ENCODE results near the gene DDX51.
"Not testable (repeated sequence)": the region's sequence is repeated elsewhere in the genome, so short reads cannot be mapped to it uniquely, and the experiment has no call there.

The DDX51 gene

DNA sequence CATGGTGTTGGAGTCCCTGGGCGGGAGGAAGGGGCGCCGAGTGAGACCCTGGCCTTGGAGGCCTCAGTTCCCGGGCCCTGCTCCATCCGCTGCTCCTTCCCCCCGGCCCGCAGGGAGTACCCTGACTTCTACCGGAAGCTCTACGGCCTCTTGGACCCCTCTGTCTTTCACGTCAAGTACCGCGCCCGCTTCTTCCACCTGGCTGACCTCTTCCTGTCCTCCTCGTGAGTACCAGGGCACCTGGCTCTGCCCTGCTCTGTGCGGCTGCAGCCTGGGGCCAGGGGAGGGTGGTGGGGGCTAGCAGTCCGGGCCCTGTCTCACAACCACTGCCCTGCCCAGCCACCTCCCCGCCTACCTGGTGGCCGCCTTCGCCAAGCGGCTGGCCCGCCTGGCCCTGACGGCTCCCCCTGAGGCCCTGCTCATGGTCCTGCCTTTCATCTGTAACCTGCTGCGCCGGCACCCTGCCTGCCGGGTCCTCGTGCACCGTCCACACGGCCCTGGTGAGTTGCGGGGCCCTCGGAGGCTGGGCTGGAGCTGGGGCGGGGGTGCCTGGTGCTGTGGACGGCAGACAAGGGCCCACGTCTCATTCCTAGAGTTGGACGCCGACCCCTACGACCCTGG, 7.1 kb upstream of the DDX51 start:
- TF ChIP-seq, protein P1, sequence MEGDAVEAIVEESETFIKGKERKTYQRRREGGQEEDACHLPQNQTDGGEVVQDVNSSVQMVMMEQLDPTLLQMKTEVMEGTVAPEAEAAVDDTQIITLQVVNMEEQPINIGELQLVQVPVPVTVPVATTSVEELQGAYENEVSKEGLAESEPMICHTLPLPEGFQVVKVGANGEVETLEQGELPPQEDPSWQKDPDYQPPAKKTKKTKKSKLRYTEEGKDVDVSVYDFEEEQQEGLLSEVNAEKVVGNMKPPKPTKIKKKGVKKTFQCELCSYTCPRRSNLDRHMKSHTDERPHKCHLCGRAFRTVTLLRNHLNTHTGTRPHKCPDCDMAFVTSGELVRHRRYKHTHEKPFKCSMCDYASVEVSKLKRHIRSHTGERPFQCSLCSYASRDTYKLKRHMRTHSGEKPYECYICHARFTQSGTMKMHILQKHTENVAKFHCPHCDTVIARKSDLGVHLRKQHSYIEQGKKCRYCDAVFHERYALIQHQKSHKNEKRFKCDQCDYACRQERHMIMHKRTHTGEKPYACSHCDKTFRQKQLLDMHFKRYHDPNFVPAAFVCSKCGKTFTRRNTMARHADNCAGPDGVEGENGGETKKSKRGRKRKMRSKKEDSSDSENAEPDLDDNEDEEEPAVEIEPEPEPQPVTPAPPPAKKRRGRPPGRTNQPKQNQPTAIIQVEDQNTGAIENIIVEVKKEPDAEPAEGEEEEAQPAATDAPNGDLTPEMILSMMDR (IDR thresholded peaks at IDR 0.05; ENCODE audit: low read depth, low read length), result no peak
- no peak for DNase-seq (ENCODE audit: extremely low read depth, low read depth)

DNA sequence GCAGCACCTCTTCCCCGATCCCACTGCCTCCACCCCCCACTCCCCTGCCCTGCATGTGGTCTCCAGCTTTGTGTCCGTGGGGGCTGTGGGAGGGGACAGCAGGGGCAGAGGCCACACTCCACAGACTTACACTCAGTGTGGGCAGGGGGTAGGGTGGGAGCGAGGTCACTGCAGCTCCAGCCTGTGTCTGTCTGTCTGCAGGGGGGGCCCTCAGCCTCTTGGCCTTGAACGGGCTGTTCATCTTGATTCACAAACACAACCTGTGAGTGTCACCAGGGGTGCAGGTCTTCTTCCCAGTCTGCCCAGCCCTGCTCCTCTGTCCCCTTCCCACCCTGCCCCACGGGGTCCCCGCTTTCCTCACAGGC, 6.6 kb upstream of the DDX51 start:
- no peak for DNase-seq (ENCODE audit: extremely low read depth, low read depth)
- TF ChIP-seq, protein P1 (IDR thresholded peaks at IDR 0.05; ENCODE audit: low read depth, low read length), result no peak

DNA sequence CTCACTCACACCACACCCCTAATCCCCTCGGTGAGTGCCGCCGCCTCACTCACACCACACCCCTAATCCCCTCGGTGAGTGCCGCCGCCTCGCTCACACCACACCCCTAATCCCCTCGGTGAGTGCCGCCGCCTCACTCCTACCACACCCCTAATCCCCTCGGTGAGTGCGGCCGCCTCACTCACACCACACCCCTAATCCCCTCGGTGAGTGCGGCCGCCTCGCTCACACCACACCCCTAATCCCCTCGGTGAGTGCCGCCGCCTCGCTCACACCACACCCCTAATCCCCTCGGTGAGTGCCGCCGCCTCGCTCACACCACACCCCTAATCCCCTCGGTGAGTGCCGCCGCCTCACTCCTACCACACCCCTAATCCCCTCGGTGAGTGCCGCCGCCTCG, 5.4 kb upstream of the DDX51 start:
- not testable (repeated sequence) for DNase-seq (ENCODE audit: extremely low read depth, low read depth)

DNA sequence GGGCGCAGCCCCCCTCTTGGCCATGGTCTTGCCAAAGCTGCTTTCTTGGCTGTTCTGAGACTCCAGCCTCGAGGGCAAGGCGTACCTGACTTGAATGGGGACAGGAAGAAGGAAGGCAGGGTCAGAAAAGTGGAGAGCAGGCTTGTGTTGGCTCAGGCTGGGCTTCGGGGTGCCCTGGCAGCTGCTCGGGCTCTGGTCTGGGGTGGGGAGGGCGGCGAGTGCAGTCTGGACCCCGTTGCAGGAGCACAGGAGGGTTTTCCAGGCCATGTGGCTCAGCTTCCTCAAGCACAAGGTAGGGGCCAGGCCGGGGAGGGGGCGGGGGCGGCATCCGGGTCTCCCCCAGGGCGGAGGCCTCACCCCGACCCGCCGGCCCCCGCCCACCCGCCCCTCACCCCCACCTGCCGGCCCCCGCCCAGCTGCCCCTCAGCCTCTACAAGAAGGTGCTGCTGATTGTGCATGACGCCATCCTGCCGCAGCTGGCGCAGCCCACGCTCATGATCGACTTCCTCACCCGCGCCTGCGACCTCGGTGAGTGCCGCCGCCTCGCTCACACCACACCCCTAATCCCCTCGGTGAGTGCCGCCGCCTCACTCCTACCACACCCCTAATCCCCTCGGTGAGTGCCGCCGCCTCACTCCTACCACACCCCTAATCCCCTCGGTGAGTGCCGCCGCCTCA, 4.4 kb upstream of the DDX51 start:
- TF ChIP-seq, protein P1 (IDR thresholded peaks at IDR 0.05; ENCODE audit: low read depth, low read length), result no peak
- DNase-seq (ENCODE audit: extremely low read depth, low read depth), result no peak

DNA sequence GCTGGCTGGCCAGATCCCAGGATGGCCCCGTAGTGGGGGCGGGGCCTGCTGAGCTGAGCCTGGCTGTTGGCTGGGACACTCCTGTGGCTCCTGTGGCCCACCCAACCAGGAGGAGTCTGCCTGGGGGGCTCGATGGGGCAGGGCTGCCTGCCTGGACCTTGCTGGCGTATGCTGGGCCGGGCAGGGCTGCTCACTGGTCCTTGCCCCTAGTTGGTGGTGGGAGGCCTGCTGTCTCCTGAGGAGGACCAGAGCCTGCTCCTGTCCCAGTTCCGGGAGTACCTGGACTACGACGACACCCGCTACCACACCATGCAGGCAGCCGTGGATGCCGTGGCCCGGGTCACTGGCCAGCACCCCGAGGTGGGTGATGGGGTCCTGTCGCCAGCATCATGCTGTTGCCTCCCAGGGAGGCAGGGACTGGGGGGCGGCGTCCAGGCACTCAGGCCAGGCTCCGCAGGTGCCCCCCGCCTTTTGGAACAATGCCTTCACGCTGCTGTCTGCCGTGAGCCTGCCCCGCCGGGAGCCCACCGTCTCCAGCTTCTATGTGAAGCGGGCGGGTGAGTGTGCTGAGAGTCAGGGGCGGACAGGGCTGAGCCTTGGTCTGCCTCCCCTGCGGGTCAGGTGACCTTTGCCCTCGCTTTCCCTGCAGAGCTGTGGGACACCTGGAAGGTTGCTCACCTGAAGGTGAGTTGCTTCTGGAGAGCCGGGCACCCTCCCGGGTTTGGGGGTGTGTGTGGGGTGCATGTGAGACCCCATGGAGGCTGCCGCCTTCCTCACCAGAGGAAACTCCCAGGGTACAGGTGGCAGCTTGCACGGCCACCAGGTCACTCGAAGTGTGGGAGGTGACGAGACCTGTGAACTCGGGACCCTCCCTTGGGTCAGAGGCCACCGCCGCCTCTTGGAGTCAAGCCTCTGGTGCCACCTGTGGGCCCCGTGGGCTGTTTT, 3.6 kb upstream of the DDX51 start:
- no peak for DNase-seq (ENCODE audit: extremely low read depth, low read depth)
- TF ChIP-seq, protein P1 (IDR thresholded peaks at IDR 0.05; ENCODE audit: low read depth, low read length), result no peak

DNA sequence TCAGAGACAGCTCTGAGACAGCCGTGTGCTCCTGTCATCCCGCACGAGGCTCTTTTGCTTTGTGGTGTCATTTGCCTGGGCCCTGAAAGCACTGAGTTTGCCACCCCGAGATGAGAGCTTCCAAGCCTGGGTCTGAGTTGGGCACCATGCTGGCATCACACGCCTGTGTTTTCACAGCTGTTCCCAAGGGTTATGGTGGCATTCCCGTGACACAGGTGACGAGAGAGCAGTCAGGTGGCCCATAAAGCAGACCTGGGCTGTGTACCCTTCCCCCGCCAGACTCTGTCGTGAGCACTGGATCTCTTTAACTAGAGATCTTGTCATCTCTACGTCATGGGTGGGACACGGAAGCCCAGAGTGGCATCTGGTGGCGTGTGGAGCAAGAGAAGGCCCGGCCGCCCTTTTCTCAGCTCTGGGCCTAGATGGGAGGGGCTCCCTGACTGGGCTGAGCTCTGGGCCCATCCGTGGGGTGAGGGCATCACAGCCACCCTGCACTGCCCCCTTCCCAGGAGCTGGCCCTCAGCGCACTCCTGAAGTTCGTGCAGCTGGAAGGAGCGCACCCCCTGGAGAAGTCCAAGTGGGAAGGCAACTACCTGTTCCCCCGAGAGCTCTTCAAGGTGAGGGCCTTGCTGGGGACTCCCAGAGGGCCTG, 2.8 kb upstream of the DDX51 start:
- no peak for DNase-seq (ENCODE audit: extremely low read depth, low read depth)
- TF ChIP-seq, protein P1 (IDR thresholded peaks at IDR 0.05; ENCODE audit: low read depth, low read length), result no peak

GRCh38 chr12:132146098-132146497, 2.0 kb upstream of the DDX51 start:
- no peak for DNase-seq (ENCODE audit: extremely low read depth, low read depth)
- TF ChIP-seq, protein P1 (IDR thresholded peaks at IDR 0.05; ENCODE audit: low read depth, low read length), result no peak
